ENCODE results near the gene DIRAS3. TPM values are rescaled to one million over a fixed set of nuclear protein-coding genes. Genes with fewer than 3 reads are reported as not detected.

The DIRAS3 gene
- polyA plus RNA-seq, 1 of the 3 experiments (the other 2 are of a cell fraction), result 16.6 TPM

DNA sequence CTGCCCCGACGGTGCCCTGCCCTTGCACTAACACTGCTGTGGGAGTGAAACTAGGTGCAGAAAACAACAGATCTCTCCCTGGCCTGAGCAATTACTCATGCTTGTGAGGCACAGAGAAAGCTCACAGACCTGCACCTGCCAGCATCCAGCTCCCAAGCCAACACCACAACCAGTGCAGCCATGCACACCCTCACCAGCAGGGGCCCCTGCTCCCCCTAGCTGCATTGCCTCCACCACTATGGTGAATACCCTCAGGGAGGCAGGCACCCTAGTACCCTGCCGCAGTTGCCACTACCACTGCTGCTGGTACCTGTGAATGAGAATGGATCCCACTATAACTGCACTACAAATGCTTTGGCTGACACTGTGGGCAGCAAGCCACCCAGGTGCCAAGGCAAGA is 7.1 kb upstream of the DIRAS3 start (continued):
- TF ChIP-seq, protein P1, sequence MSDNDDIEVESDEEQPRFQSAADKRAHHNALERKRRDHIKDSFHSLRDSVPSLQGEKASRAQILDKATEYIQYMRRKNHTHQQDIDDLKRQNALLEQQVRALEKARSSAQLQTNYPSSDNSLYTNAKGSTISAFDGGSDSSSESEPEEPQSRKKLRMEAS (IDR thresholded peaks at IDR 0.05; ENCODE audit: low read depth), result no peak
- TF ChIP-seq FOXM1 (IDR thresholded peaks at IDR 0.05; ENCODE audit: low read depth) (no peak), MXI1 (IDR thresholded peaks at IDR 0.05; ENCODE audit: low read depth, low read length) (no peak), JUND (IDR thresholded peaks at IDR 0.05) (no peak), FOSL2 (IDR thresholded peaks at IDR 0.05; ENCODE audit: borderline replicate concordance, low read depth) (no peak), RCOR1 (IDR thresholded peaks at IDR 0.05; ENCODE audit: low read length) (no peak), SMC3 (IDR thresholded peaks at IDR 0.05; ENCODE audit: low read depth, low read length) (no peak)

DNA sequence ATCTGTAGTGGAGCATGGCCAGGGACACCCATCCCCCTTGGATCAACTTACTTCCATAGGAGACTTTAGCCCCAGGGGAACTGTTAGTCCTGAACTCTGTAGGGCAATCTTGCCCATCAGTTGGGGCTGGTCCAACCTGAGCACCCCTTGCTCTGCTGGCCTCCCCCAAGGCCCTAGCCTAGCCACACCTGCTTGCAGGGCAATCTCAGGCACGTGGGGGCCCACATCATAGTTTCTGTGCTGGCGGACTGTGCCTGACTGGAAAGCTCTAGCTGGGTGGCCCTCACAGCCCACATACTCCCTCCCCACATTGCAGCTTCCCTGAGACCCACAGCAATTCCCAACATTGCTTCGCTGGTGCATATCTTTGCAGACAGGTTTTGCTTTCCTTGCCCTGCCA is 6.6 kb upstream of the DIRAS3 start:
- no peak overlapping the region for H3K4me3 ChIP-seq (ENCODE audit: low read depth in 2 of 2, low read length in 1 of 2)
- H3K27ac ChIP-seq (ENCODE audit: low read depth in 2 of 2, low read length in 1 of 2), result no peak overlapping the region
- ChIA-PET CTCF (interaction anchor here (1.8 kb wide), 1 partner anchor 207 kb away, joined by 5 read pairs; no protein-coding TSS in a partner anchor), POLR2A (no interaction called here)
- WGBS (ENCODE audit: low lambda C conversion rate), result 88% methylated on average over 1 of the region's 3 CpGs
- TF ChIP-seq MXI1 (IDR thresholded peaks at IDR 0.05; ENCODE audit: low read depth, low read length), result no peak
- no peak for TF ChIP-seq FOXM1 (IDR thresholded peaks at IDR 0.05; ENCODE audit: low read depth)
- TF ChIP-seq TCF12 (IDR thresholded peaks at IDR 0.05), result no peak
- TF ChIP-seq, protein P2, sequence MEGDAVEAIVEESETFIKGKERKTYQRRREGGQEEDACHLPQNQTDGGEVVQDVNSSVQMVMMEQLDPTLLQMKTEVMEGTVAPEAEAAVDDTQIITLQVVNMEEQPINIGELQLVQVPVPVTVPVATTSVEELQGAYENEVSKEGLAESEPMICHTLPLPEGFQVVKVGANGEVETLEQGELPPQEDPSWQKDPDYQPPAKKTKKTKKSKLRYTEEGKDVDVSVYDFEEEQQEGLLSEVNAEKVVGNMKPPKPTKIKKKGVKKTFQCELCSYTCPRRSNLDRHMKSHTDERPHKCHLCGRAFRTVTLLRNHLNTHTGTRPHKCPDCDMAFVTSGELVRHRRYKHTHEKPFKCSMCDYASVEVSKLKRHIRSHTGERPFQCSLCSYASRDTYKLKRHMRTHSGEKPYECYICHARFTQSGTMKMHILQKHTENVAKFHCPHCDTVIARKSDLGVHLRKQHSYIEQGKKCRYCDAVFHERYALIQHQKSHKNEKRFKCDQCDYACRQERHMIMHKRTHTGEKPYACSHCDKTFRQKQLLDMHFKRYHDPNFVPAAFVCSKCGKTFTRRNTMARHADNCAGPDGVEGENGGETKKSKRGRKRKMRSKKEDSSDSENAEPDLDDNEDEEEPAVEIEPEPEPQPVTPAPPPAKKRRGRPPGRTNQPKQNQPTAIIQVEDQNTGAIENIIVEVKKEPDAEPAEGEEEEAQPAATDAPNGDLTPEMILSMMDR (IDR thresholded peaks at IDR 0.05), result no peak
- TF ChIP-seq RCOR1 (IDR thresholded peaks at IDR 0.05; ENCODE audit: low read length), result no peak
- TF ChIP-seq NRF1 (IDR thresholded peaks at IDR 0.05; ENCODE audit: low read depth, low read length), result no peak
- TF ChIP-seq, protein P3, sequence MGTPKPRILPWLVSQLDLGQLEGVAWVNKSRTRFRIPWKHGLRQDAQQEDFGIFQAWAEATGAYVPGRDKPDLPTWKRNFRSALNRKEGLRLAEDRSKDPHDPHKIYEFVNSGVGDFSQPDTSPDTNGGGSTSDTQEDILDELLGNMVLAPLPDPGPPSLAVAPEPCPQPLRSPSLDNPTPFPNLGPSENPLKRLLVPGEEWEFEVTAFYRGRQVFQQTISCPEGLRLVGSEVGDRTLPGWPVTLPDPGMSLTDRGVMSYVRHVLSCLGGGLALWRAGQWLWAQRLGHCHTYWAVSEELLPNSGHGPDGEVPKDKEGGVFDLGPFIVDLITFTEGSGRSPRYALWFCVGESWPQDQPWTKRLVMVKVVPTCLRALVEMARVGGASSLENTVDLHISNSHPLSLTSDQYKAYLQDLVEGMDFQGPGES (IDR thresholded peaks at IDR 0.05; ENCODE audit: low read depth, low read length), result no peak
- no peak for DNase-seq
- no peaks in the 10 kb centered on the region for H4K20me1 ChIP-seq (ENCODE audit: insufficient read depth)
- no peaks in the 10 kb centered on the region for H3K4me1 ChIP-seq (ENCODE audit: control insufficient read depth in 1 of 2, insufficient read depth in 2 of 2, low read depth in 1 of 2, low read length in 1 of 2)
- no peaks in the 10 kb centered on the region for H3K9me3 ChIP-seq
- H3K9me2 ChIP-seq, result no peaks in the 10 kb centered on the region
- H3K36me3 ChIP-seq (replicated peaks in 1 of 2; ENCODE audit: control insufficient read depth in 1 of 2, insufficient read depth in 2 of 2, low read length in 1 of 2), result no peaks in the 10 kb centered on the region
- no peaks in the 10 kb centered on the region for H3K27me3 ChIP-seq (ENCODE audit: insufficient read depth)
- H3K79me2 ChIP-seq (ENCODE audit: insufficient read depth), result no peaks in the 10 kb centered on the region
- no peak overlapping the region for H3K4me2 ChIP-seq
- H3F3A ChIP-seq (replicated peaks; ENCODE audit: insufficient read depth), result no peaks in the 10 kb centered on the region
- H3K9ac ChIP-seq, result no peak overlapping the region
- H2AFZ ChIP-seq (ENCODE audit: low read depth), result no peak overlapping the region

DNA sequence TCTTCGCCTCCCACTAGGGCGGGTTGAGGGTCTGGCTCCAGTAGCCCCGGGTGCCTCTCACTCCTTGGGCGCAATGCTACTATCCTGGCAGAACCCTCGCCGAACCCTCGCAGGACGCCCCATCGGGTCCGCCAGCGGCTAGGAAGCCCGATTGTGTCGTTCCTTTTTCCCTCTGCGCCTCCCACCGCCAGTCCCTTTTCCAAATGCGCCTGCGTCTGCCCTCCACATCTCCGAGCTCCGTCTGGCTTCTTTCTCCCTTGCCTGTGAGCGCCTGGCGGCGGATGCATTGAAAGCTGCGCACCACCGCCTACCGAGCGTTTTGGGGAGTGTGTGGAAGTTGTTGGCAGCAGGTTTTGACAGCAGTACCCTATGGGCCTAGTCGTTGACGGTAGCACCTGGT is 1.0 kb upstream of the DIRAS3 start:
- peak overlapping the region in 1 of 2 experiments; percentile 36; a peak in 1 of 4 replicates for H3K27ac ChIP-seq (ENCODE audit: low read depth in 2 of 2, low read length in 1 of 2)
- CTCF ChIA-PET, result interaction anchor here (0.6 to 2.6 kb wide), 23 partner anchors 8 to 328 kb away, joined by 3 to 21 read pairs (median 3); no protein-coding TSS in a partner anchor
- TF ChIP-seq YY1 (IDR thresholded peaks at IDR 0.05; ENCODE audit: low read depth), result no peak
- TF ChIP-seq TAF1 (IDR thresholded peaks at IDR 0.05; ENCODE audit: borderline replicate concordance, low read depth, low read length), result no peak
- peak; percentile 27; the same call in 1 of the 2 replicates for TF ChIP-seq SIN3A (IDR thresholded peaks at IDR 0.05; ENCODE audit: borderline replicate concordance, low read depth, low read length)
- TF ChIP-seq SMC3 (IDR thresholded peaks at IDR 0.05; ENCODE audit: low read depth, low read length), result peak; percentile 72
- TF ChIP-seq, protein P2 (IDR thresholded peaks at IDR 0.05), result peak; percentile 58
- TF ChIP-seq NRF1 (IDR thresholded peaks at IDR 0.05; ENCODE audit: low read depth, low read length), result peak; percentile 51
- TF ChIP-seq GABPA (IDR thresholded peaks at IDR 0.05; ENCODE audit: low read depth), result no peak
- TF ChIP-seq TCF12 (IDR thresholded peaks at IDR 0.05), result peak; percentile 19; the same call in 1 of the 2 replicates
- TF ChIP-seq, protein P1 (IDR thresholded peaks at IDR 0.05; ENCODE audit: low read depth), result peak; percentile 48; the same call in 1 of the 2 replicates

More for the DNA sequence above, 1.0 kb upstream of the DIRAS3 start:
- DNase-seq, result peak; percentile 78
- WGBS (ENCODE audit: low lambda C conversion rate), result 64% methylated on average over 26 of the region's 28 CpGs
- peak overlapping the region; percentile 48; the same call in 1 of the 2 replicates for H3K9ac ChIP-seq
- no peaks in the 10 kb centered on the region for H3K27me3 ChIP-seq (ENCODE audit: insufficient read depth)
- H3K79me2 ChIP-seq (ENCODE audit: insufficient read depth), result no peaks in the 10 kb centered on the region
- H3K36me3 ChIP-seq (replicated peaks in 1 of 2; ENCODE audit: control insufficient read depth in 1 of 2, insufficient read depth in 2 of 2, low read length in 1 of 2), result no peaks in the 10 kb centered on the region
- H3K4me1 ChIP-seq (ENCODE audit: control insufficient read depth in 1 of 2, insufficient read depth in 2 of 2, low read depth in 1 of 2, low read length in 1 of 2), result no peaks in the 10 kb centered on the region; a peak in 1 of 4 replicates
- H3K9me3 ChIP-seq, result no peaks in the 10 kb centered on the region
- POLR2A ChIA-PET, result no interaction called here
- H3K9me2 ChIP-seq, result no peaks in the 10 kb centered on the region
- no peaks in the 10 kb centered on the region for H3F3A ChIP-seq (replicated peaks; ENCODE audit: insufficient read depth)
- H4K20me1 ChIP-seq (ENCODE audit: insufficient read depth), result no peaks in the 10 kb centered on the region
- H2AFZ ChIP-seq (ENCODE audit: low read depth), result peak overlapping the region; percentile 68
- peak overlapping the region; percentile 43 to 68 for H3K4me3 ChIP-seq (ENCODE audit: low read depth in 2 of 2, low read length in 1 of 2)
- H3K4me2 ChIP-seq, result peak overlapping the region; percentile 66; the same call in 1 of the 2 replicates
